ENCODE measurements around the gene KIRREL2. TPM values are rescaled to one million over a fixed set of nuclear protein-coding genes. Genes with fewer than 3 reads are reported as not detected.

The KIRREL2 gene
- total and polyA plus RNA-seq, 8 donors, result 0.08 to 3.5 (median 2.4) TPM; not detected in 1

- TF ChIP-seq CTCF (IDR thresholded peaks at IDR 0.05), result no peak
- Histone ChIP-seq H3K27me3 (peaks cover 0 to 74% of the 10 kb centered on the region in 2 donors), H3K36me3 (no peaks in the 10 kb centered on the region), H3K4me3 (no peak overlapping the region), H3K9me3 (peaks cover 0 to 2% of the 10 kb centered on the region in 2 donors), H3K27ac (no peak overlapping the region), H3K4me1 (no peaks in the 10 kb centered on the region)
- intact Hi-C loops (cut with DNase I), result no loop called here
- DNase-seq, result no peak
- no peak for ATAC-seq
Observed at GRCh38 chr19:35813043-35813890, 43.4 kb upstream of the KIRREL2 start.

DNA sequence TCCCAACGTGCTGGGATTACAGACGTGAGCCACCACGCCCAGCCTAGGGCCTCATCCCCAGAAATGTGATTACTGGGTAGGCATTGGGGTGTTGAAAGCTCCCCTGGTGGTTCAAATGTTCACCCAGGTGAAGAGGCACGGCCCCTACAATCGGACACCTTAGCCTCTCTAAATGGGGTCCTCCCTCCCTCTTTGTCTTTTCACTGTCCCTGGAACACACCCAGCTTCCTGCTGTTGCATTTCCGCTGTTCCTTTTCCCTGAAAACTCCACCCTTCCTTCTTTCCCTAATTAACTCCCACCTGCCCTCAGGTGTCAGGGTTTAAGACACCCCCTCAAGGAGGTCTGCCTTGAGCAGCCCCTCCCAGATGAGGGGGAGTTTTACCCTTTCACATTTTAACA lies 40.4 kb upstream of the KIRREL2 start:
- H3K9me3 ChIP-seq, result peaks cover 0 to 2% of the 10 kb centered on the region in 2 donors
- no peak overlapping the region for H3K4me3 ChIP-seq
- intact Hi-C loops (cut with DNase I), result no loop called here
- no peak for TF ChIP-seq CTCF (IDR thresholded peaks at IDR 0.05)
- ATAC-seq (no peak), DNase-seq (no peak)
- H3K27me3 ChIP-seq, result peaks cover 0 to 79% of the 10 kb centered on the region in 2 donors
- no peaks in the 10 kb centered on the region for H3K4me1 ChIP-seq
- H3K27ac ChIP-seq, result no peak overlapping the region
- no peaks in the 10 kb centered on the region for H3K36me3 ChIP-seq

DNA sequence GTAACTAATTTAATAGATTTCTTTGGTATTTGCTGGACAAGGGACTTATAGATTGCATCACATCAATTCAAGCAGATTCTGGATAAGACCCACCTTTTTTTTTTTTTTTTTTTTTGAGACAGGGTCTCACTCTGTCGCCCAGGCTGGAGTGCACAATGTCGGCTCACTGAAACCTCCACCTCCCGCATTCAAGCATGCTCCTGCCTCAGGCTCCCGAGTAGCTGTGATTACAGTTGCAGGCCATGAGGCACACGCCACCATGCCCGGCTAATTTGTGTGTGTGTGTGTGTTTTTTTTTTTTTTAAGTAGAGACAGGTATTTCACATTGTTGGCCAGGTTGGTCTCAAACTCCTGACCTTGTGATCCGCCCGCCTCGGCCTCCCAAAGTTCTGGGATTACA lies 39.9 kb upstream of the KIRREL2 start:
- Histone ChIP-seq H3K4me1 (no peaks in the 10 kb centered on the region), H3K9me3 (peaks cover 0 to 2% of the 10 kb centered on the region in 2 donors), H3K27me3 (peaks cover 0 to 81% of the 10 kb centered on the region in 2 donors), H3K36me3 (no peaks in the 10 kb centered on the region), H3K4me3 (no peak overlapping the region), H3K27ac (no peak overlapping the region)
- intact Hi-C loops (cut with DNase I), result no loop called here
- no peak for TF ChIP-seq CTCF (IDR thresholded peaks at IDR 0.05)
- no peak for DNase-seq
- ATAC-seq, result no peak

DNA sequence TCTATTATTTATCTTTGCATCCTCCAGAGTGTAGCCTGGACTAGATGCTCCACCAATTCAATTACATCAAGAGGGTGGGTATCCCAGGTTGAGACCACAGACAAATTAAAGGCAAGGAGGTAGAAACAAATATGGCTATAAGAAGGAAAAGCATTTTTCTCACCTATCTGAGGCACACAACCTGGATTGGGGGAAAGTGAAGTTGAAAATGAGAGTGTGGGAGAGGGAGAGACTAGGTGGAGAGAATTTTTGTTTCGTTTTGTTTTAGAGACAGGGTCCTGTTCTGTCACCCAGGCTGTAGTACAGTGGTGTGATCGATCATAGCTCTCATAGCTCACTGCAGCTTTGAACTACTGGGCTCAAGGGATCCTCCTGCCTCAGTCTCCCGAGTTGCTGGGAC lies 38.3 kb upstream of the KIRREL2 start:
- TF ChIP-seq CTCF (IDR thresholded peaks at IDR 0.05), result no peak
- Histone ChIP-seq H3K4me3 (no peak overlapping the region), H3K9me3 (no peaks in the 10 kb centered on the region), H3K36me3 (no peaks in the 10 kb centered on the region), H3K4me1 (no peaks in the 10 kb centered on the region), H3K27ac (no peak overlapping the region), H3K27me3 (peaks cover 0 to 79% of the 10 kb centered on the region in 2 donors)
- ATAC-seq (no peak), DNase-seq (no peak)
- intact Hi-C loops (cut with DNase I), result no loop called here

DNA sequence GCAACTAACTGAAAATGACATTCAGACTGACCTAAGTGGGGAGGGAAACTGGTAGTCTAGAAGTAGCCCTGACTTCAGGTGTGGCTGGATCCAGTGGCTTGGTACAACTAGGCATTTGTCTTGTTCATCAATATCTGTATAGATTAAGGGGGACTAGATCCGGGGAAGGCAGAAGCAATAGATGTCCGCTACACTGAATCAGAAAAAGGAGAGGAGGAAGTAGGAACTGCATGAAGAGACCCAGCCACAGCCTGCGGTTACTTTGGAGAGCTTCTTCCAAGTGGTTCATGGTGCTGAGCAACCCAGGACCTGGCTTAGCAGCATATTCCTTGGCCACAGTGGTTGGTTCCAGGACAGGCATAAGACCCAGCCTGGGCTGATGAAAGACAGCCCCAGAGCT lies 34.1 kb upstream of the KIRREL2 start:
- no peaks in the 10 kb centered on the region for H3K9me3 ChIP-seq
- no peaks in the 10 kb centered on the region for H3K4me1 ChIP-seq
- ATAC-seq (no peak), DNase-seq (no peak)
- H3K36me3 ChIP-seq, result no peaks in the 10 kb centered on the region
- no peak overlapping the region for H3K4me3 ChIP-seq
- intact Hi-C loops (cut with DNase I), result no loop called here
- peaks cover 0 to 74% of the 10 kb centered on the region in 2 donors for H3K27me3 ChIP-seq
- no peak for TF ChIP-seq CTCF (IDR thresholded peaks at IDR 0.05)
- no peak overlapping the region for H3K27ac ChIP-seq
